HCT116 (cell line): ENCODE data around the gene B3GALT6.

Experiments used
- CEBPB ChIP-seq: IDR thresholded peaks from 2 replicates; pipeline ENCODE4 v1.6.1; 2012; ENCODE audit warnings: low read depth
- CTCF ChIP-seq, 3 experiments: fragments of 200-600 bp in 1 of 3; sonication (generic) in 1 of 3; IDR thresholded peaks in 2 of 3; conservative IDR thresholded peaks in 1 of 3; 2 replicates each; pipeline ENCODE4 v1.5.1; 2012 to 2017; ENCODE audit warnings: low read depth in 2 of 3, low read length in 2 of 3, antibody characterized with exemption in 1 of 3, borderline replicate concordance in 1 of 3, control low read depth in 1 of 3, mild to moderate bottlenecking in 1 of 3, mixed read lengths in 1 of 3, mixed run types in 1 of 3, moderate library complexity in 1 of 3; ENCODE audit not compliant: insufficient read depth in 1 of 3
- EZH2 ChIP-seq: fragments of 200-600 bp; sonication (generic); IDR thresholded peaks from 2 replicates; pipeline ENCODE4 v1.6.1; 2017; ENCODE audit warnings: antibody characterized with exemption, mixed run types
- POLR2A ChIP-seq: IDR thresholded peaks from 2 replicates; pipeline ENCODE4 v1.7.0; 2011; ENCODE audit warnings: borderline replicate concordance; ENCODE audit not compliant: insufficient read depth, insufficient read length; ENCODE audit errors: extremely low read depth
- POLR2AphosphoS5 ChIP-seq: IDR thresholded peaks from 2 replicates; pipeline ENCODE4 v1.6.1; 2011; ENCODE audit warnings: mild to moderate bottlenecking, low read depth, low read length, moderate library complexity
- REST ChIP-seq: IDR thresholded peaks from 2 replicates; pipeline ENCODE4 v1.6.1; 2012; ENCODE audit warnings: low read depth
- SIN3A ChIP-seq: IDR thresholded peaks from 2 replicates; pipeline ENCODE4 v1.6.1; 2012; ENCODE audit warnings: low read depth
- SP1 ChIP-seq: IDR thresholded peaks from 2 replicates; pipeline ENCODE4 v1.6.1; 2012; ENCODE audit warnings: low read depth
- SRF ChIP-seq: IDR thresholded peaks from 2 replicates; pipeline ENCODE4 v1.6.1; 2012; ENCODE audit warnings: low read depth
- ZBTB33 ChIP-seq: IDR thresholded peaks from 2 replicates; pipeline ENCODE4 v1.6.1; 2011; ENCODE audit warnings: mild to moderate bottlenecking, low read length, moderate library complexity; ENCODE audit not compliant: insufficient replicate concordance; ENCODE audit errors: extremely low read depth
- ZNF274 ChIP-seq: fragments of 200-500 bp; sonication (Bioruptor generic); IDR thresholded peaks from 2 replicates; pipeline ENCODE4 v1.6.1; 2014; ENCODE audit warnings: mild to moderate bottlenecking, low read depth, low read length, inconsistent platforms

GRCh38 chr1:1233567-1233892 lies 1.5 kb downstream of the B3GALT6 start:
- TF ChIP-seq REST (no peak), EZH2 (no peak), CTCF (IDR thresholded peaks at IDR 0.05 in 2 of 3, conservative IDR thresholded peaks at IDR 0.05 in 1 of 3; ENCODE audit: borderline replicate concordance in 1 of 3, insufficient read depth in 1 of 3, low read depth in 2 of 3, low read length in 2 of 3) (no peak), SP1 (no peak), POLR2A (no peak), POLR2AphosphoS5 (no peak), ZBTB33 (no peak), CEBPB (no peak), ZNF274 (no peak), SIN3A (no peak), SRF (no peak)
